NCI-H446 treated with DMSO at 0.1 percent for 48 hours (cell line): Measurements from ENCODE around the gene NTM.

Source experiments
- DNase-seq: peaks from one replicate; lab custom pipeline; 2025; lab: John Stamatoyannopoulos, UW

The NTM gene

GRCh38 chr11:131824771-131825170 is 454.4 kb downstream of the NTM start:
- DNase-seq: no peak

- DNase-seq: no peak
Observed at GRCh38 chr11:131827430-131827829, 457.0 kb downstream of the NTM start.

DNA sequence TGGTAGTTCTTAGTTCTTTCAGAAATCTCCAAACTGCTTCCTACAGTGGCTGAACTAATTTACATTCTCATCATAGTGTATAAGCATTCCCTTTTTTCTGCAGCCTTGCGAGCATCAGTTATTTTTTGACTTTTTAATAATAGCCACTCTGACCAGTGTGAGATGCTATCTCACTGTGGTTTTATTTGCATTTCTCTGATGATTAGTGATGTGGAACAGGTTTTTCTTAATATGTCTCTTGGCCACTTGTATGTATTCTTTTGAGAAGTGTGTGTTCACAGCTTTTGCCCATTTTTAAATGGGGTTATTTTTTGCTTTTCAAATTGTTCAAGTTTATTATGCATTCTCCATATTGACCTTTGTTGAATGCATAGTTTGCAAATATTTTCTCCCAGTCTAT is 459.3 kb downstream of the NTM start:
- DNase-seq: no peak

GRCh38 chr11:131832079-131832478 is 461.7 kb downstream of the NTM start:
- DNase-seq: no peak

DNA sequence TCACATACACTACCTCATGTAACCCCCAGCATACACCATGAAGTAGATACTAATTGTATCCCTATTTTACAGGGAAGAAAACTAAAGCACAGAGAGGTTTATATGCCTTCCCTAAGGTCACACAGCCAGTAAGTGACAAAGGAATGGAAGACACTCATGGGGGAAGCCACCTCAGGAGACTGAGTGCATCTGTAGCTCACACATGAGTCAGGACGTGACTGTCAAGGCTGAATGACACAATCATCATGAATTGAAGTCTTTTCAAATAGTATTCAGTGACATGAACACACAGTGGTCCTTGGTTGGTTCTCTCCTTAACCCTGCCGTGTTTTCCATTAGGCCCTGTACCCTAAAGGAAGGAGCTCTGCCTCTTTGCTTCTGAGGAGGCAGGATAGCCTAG is 463.0 kb downstream of the NTM start:
- DNase-seq: no peak

DNA sequence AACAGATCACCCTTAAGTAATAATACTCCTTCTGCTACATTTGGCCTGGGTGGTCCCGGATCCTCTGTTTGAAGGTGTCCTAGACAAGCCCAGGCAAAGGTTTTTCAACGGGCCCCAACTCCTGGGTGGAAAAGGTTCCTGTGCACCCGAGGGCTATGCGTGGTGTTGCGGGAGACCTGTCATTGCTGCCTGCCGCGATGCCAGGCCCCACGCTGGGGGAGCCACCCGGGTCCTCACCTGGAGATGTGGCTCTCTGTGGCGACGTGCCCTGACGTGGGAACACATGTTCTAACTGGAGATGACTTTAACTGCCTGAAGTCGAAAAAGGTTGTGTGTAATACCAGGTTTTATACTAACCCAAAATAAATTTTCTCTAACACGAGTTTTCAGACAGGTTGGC is 467.1 kb downstream of the NTM start:
- no peak for DNase-seq

- no peak for DNase-seq
Observed at GRCh38 chr11:131838016-131838415, 467.6 kb downstream of the NTM start.

DNA sequence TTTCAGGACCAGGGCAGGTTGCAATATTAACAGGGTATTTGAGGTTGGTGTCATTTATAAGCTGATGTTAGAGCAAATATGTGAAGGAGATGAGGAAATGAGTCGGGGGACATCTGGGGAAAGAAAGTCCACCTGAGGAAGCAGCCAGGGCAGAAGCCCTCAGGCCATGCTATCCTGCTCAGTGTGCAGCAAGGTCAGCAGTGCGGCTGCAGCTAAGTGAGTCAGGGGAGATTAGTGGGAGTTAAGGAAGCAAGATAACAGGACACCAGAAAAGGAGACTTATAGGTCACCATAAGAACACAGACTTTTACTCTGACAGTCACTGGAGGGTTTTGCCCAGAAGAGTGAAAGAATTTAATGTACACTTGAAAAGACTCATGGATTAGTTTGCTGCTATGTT is 468.9 kb downstream of the NTM start:
- DNase-seq: no peak

GRCh38 chr11:131840545-131840944 is 470.1 kb downstream of the NTM start:
- no peak for DNase-seq

DNA sequence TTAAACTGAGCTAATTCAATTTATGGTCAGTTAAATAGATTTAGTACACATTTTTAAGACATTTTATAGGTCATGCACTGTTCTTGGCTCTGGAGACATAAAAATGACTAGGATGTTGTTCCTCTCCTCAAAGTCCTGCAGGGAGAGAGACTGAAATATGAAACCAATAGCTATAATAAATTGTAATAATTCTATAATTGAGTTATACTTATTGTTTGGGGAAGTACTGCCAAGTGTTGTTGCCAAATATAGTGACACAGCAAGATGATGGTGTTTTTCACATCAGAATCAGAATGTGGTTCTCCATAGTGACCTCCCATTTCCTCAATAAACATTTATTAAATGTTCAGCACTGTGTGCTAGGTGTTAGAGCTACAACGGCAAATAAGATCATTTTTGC is 470.6 kb downstream of the NTM start:
- DNase-seq: no peak

- no peak for DNase-seq
Observed at GRCh38 chr11:131841925-131842635, 471.7 kb downstream of the NTM start.

GRCh38 chr11:131845255-131845654 is 474.8 kb downstream of the NTM start:
- no peak for DNase-seq

DNA sequence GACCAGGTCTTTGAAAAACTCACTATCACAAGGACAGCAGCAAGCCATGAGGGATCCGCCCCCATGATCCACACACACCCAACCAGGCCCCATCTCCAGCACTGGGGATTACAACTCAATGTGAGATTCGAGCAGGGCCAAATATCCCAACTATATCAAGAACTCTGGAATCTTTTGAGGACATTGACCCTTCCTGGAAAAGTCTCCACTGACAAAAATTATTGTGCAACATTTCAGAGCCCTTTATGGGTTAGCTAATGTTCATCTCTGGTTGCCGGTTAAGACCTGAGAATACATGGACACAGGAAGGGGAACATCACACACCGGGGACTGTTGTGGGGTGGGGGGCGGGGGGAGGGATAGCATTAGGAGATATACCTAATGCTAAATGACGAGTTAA is 479.1 kb downstream of the NTM start:
- no peak for DNase-seq

- DNase-seq: no peak
Observed at GRCh38 chr11:131850507-131850906, 480.1 kb downstream of the NTM start.

DNA sequence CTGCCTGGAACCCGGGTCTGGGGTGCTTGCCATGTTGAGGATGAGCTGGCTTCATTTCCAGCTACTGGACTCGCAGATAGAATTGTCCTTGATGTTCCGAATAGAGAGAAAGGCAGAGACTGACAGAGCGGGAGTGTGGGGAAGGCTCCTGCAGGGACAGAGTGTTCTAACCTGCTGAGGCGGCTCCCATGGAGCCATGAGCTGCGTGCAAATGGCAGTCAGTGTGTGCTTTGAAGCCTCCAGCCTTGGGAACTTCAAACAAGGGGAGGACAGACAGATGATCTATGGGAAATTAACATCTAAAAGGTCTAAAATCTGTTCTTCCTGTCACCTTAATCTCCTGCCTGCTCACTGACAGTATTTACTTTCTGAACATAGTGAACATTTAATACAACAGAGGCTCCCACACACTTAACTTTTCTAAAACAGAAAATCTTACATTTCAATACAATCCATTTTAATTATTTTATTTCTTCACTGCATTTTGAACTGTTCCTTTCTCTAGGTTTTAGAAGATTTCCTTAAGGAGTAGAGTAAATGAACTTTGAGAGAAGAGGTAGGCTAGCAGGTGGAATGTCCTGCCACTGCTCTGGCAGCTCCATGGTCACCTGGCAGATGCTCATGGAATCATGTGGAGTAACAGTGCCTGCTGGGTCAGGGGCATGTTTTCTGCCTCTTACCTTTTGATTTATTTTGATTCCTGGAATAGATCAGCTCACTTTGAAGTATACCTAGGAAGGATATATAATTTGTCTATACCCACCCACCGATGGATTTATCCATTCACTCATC is 481.7 kb downstream of the NTM start:
- DNase-seq: no peak

- no peak for DNase-seq
Observed at GRCh38 chr11:131852757-131853156, 482.3 kb downstream of the NTM start.

- DNase-seq: no peak
Observed at GRCh38 chr11:131854391-131854790, 484.0 kb downstream of the NTM start.

- DNase-seq: no peak
Observed at GRCh38 chr11:131855320-131855719, 484.9 kb downstream of the NTM start.

- no peak for DNase-seq
Observed at GRCh38 chr11:131857246-131857645, 486.8 kb downstream of the NTM start.

DNA sequence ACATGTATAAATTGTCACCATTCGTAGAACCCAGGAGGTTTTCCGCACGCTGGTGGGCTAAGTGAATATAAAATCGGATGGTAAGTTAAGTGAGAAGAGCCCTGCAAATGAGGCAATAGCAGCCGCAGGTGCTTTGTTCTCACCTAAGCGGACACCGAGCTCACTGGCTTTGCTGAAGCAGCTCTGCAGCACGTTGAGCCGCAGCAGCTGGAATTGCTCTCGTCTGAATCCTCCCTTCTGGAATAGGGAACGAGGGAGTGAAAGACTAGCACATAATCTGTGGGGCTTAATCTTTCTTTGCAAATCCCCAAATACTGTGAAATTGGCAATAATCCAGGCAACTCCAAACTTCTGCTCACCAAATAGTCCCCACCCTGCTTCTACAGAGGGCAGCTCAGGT is 488.1 kb downstream of the NTM start:
- DNase-seq: no peak

DNA sequence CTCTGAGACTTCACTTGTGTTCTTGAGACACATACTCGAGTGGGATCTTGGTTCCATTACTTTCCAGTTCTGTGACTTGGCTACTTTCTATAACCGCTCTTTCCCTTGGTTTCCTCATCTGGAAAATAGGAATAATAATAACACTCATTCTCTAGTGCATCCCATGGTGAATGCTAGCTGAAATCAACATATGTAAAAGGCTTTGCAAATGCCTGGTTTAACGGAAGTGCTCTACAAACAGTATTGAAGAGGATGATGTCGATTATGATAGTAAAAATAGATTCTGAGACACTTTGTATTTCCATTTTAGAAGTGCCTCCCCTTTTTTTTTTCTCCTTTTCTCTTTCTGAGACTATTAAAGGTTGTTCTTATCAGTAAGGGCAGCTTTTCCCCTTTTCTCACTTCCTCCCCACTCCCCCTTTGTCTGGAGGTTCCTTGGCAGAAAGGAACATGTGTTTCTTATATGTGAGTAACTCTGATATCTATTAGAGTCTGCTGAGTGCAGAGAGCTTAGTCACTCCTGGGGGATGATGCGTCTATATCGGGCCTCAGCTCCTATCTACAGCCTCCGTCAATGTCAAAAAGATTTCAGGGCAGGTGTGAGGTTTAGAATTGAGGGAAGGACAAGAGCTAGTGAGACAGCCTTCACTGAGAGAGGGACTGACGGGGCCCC is 489.3 kb downstream of the NTM start:
- DNase-seq: no peak

- DNase-seq: no peak
Observed at GRCh38 chr11:131864228-131864627, 493.8 kb downstream of the NTM start.

DNA sequence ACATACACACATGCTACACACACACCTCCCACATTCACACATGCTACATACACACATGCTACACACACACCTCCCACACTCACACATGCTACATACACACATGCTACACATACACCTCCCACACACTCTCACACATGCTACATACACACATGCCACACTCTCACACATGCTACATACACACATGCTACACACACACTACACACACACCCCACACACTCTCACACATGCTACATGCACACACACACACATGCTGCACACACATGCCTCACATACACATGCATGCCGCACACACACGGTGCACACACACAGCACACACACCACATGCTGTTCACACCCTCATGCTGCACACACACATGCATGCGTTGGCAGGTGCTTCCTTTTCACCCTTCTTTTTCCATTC is 495.4 kb downstream of the NTM start:
- DNase-seq: no peak
